Activated naive CD8-positive, alpha-beta T cell treated with anti-CD3 and anti-CD28 coated beads, Interleukin-2, amount 50 U/mL, for 16 hours (primary cell): ENCODE data around the gene DUSP15.
"Not testable (repeated sequence)": the region's sequence is repeated elsewhere in the genome, so short reads cannot be mapped to it uniquely, and the experiment has no call there.

ENCODE experiments used
- DNase-seq: peaks from one replicate; pipeline ENCODE4 v3.0.0-alpha.2; 2020; ENCODE audit warnings: low read depth, low spot score

DUSP15 gene, protein sequence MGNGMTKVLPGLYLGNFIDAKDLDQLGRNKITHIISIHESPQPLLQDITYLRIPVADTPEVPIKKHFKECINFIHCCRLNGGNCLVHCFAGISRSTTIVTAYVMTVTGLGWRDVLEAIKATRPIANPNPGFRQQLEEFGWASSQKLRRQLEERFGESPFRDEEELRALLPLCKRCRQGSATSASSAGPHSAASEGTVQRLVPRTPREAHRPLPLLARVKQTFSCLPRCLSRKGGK

DNA sequence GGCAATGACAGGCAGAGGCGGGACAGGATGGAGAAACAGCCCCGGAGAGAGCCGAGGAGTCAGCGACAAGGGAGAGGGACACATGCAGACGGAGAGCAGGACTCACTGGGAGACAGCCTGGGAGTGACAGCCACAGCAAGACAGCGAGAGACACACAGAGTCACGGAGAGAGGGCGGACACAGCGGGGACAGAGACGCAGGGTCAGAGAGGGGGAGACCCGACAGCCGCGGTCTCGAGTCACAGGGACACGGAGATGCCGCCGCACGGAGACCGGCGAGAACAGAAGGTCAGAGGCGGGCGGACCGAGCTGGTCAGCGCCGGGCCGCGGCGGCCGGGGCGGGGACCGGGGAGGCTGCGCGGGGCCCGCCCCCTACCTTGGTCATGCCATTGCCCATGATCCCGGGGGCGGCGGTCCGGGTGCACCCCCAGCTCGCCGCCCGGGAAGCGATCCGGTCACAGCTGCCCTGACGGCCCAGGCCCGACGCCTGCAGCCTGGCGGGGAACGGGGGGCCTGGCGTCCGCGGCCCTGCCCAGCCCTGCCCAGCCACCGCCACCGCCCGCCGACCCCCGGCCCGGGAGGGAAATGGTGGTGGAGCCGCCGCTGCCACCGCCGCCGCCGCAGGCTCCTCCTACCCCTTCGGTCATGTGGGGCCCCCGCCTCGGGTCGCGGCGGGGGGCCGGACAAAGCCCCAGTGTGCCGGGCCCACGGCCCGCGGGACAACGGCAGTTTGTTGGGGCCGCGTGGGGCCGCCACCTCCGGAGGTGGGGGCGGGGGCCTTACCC, at the start of gene DUSP15, which contains the start of gene TTLL9:
TSS of gene DUSP15 (minus strand) at position 586 of the 784 bp plus-strand sequence. CDS start at position 396, 190 bp downstream.
TSS of gene TTLL9 (plus strand) at position 693 of the 784 bp plus-strand sequence. CDS start 493 bp downstream, outside the sequence.
- no peak for DNase-seq

DNA sequence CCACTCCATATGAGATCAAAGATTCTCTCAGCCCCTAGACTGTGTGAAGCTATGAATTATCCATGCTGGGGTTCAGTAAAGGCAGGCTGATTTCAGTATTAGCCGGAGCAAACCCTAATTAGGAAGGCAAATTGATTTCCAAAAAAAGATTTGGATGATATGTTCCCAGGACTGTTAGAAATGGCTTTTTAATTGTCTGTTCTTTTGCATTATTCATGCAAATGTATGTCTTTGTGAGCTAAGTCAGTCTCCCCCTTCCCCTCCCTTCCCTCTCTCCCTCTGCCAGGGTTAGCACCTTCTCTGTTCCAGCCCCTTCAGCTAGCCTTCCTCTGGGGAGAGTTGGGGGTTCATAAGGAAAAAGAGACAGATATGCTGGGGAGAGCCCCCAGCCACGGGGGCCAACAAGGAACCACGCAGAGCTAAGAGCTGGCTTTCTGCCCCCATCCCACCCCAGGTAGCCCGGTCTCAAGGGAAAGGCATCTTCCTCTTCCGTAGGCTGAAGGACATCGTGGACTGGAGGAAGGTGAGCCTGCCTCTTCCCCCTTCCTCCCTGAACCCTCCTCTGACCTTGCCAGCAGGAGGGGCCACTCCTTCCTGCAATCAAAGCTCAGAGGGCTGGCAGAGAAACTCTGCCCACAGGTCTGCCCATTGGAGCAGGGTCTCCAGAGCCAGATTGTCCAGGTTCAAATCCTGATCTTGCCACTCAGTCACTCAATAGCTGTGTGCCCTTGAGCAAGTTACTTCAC, 49.3 kb upstream of the DUSP15 start:
- no peak for DNase-seq

DNA sequence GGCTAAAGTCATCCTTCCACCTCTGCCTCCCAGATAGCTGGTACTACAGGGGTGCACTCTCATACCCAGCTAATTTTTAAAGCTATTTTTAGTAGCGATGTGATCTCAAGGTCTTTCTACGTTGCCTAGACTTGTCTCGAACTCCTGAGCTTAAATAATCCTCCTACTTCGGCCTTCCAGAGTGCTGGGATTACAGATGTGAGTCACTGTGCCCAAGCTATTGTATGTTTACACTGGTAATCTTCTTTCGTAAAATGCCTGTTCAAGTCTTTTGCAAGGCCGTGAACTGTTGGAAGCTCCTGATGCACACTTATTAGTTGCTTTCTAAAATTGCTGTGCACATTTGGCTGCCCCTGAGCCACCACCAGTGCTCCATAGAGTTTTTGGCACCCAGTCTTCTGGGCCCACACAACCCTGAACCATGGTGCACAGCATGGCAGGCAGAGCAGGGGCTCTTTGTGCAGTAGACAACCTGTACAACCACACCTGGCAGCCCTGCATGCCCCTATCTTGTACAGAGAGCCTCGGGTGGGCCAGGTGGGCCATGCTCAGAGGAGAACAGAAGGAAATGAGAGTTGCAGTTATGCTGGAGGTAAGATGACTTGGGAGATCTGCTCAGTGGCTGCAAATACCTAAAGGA, 48.3 kb upstream of the DUSP15 start:
- no peak for DNase-seq

DNA sequence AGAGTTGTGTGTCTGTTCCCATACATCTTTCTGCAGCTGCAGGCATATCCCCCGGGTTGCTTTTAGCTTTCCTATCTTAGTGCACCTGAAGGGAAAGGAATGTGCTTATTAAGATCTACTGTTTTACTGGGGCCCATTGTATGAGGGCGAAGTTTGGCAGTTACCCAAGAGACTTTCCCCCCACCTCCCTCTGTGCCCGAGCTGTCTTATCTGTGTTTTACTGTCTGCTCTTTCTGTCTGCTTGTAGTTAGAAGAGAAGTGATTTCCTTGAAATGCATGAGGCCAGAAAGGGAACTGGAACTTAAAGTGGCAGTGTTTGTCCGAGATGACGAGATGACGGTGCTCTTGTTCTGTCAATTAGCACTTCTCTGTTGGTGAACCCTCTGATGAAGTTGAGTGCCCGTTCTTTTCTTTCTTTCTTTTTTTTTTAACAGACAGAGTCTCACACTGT, 47.7 kb upstream of the DUSP15 start:
- not testable (repeated sequence) for DNase-seq

DNA sequence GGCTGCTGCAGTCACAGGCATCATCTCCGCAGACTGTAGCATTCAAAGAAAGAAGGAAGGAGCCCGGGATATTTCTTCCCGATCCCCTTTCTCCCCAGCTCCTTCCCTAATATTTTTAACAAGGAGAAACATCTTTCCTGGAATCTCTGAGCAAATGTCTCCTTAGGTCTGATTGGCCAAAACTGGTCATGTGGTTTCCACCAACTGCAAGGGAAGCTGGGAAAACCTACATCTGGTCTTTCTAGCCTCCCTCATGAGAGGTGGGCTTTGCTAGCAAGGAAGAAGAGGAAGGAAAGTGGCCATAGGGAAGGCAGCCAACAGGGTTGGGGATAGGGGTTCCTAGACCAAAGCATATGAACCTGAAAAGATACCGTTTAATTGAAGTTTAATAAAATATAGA, 46.4 kb upstream of the DUSP15 start:
- DNase-seq: no peak

DNA sequence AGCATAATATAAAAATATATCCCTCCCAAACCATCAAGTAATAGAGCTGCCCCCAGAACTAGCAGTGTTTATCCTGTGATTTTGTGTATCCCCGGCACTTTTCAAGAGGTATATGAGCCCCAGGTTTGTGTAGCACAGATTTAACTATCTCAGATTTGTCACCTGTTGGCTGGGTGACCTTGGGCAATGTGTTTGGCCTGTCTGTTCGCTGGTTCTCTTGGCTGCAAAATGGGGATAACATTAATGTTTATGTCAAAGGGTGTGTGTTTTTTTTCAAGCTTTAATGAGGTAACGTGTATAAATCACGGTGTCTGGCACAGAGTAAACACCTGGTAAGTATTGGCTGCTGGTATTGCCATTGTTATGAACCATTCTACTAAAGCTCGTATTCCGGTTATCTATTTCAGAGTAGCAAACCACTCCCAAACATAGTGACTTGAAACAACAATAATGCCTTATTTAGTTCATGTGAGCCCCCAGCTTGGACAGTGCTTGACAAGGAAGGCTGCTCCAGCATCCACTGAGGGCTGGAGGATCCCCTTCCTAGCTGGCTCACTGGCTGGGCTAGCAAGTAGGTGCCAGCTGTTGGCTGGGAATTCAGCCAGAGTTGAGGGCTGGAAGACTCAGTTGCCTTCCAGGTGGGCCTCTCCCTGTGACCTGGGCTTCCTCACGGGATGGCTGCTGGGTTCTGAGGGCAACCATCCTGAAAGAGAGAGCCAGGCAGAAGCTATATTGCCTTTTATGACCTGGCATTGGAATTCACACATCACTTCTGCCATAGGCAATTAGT, 45.4 kb upstream of the DUSP15 start:
- DNase-seq: no peak

DNA sequence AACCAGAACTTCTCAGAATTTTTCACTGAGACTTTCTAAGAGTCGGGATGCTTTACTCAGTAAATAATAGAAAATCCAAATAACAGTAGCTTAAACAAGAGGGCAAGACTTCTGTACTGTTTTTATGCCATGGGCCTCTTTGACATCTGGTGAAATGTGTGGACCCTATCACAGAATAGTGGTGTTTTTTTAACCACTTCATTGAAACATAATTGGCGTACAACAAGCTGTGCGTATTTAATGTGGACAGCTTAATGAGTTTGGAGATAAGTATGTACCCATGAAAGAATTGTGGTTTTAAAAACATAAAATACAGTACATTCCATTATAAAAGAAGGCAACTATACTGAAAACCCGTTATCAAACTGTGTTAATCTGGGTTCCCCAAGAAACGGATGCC, 43.8 kb upstream of the DUSP15 start:
- no peak for DNase-seq

DNA sequence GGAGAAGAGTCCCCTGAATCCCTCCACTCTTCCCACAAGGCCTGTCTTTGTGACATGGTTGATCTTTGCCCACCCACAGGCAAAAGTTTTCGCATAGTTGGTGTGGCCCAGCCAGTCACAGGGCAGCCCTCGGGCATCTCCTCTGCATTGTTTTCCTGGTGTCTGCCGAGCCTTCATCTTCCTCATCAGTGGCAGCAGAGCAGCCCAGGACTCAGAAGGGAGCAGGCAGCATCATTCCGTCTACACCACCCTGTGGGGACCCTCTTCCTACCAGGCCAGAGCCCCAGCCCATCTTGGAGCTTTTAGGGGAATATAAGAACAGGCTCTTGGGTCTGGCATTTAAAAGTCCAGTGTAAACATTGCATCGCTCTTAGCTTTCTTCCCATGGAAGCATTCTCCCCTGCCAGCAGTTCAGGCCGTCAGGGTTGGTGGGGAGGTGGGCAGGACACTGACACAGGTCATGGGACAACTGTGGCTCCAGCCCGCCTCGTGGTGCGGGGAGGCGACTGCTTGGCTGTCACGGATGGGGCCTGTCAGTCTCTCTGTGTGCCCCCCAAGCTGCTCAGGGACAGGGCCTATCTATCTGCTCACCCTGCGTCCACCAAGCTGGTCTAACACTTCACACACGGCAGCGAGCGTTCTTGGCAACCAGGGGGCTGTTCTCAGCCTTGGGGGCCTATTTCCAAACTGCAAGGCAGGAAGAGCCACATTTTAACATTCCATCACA, 43.3 kb upstream of the DUSP15 start:
- DNase-seq: no peak

DNA sequence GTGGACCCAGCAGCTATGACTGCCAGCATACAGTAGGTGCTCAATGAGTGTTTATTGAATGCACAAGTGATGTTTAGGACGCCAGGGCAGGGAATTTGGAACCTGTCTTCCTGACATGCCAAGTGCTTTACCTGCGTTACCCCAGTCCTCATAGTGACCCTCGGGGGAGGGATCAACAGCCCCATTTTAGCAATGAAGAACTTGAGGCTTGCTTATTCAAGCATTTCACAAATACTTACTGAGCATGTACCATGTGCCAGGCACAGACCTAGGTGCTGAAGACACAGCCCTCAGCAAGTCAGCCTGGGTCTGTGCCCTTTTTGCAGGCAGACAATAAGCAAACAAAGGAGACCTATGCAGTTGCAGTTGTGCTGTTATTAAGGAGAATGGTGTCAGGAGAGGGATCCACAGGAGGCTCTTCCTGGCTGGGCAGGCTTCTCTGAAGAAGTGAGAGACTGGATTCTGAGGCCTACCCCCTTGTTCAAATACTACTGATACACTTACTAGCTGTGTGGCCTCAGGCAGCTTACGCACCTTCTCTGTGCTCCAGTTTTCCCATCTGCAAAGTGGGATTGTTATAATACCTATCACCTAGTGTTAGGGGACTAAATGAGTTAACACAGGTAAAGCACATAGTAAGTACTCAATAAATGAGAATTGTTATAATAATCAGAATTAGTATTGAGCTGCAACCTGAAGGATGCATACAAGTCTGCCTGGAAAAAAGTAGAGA, 39.9 kb upstream of the DUSP15 start:
- DNase-seq: no peak

DNA sequence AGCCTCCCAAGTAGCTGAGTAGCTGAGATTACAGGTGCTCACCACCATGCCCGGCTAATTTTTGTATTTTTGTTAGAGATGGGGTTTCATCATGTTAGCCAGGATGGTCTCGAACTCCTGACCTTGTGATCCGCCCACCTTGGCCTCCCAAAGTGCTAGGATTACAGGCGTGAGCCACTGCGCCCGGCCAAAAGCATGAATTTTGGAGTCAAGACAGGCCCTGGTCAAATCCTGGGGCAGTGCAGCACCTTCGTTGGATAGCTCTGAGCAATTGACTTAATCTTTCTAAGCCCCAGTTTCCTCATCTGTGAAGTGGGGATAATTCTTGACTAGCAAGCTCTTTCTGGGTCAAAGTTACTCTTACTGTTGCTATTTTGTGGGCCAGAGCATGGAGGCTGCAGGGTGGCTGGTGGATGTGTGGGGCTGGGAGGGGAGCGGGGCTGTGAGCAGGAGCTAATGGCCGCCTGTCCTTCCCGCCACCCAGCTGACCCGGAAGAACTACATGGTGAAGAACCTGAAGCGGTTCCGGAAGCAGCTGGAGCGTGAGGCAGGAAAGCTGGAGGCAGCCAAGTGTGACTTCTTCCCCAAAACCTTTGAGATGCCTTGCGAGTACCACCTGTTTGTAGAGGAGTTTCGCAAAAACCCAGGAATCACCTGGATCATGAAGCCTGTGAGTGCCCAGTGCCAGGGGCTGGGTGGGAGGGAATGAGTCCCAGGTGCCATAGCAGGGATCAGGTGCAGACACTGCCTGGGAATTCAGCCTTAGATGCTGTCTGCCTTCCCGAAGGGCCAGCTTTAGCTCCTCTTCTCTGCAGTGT, 39.1 kb upstream of the DUSP15 start:
- DNase-seq: no peak

DNA sequence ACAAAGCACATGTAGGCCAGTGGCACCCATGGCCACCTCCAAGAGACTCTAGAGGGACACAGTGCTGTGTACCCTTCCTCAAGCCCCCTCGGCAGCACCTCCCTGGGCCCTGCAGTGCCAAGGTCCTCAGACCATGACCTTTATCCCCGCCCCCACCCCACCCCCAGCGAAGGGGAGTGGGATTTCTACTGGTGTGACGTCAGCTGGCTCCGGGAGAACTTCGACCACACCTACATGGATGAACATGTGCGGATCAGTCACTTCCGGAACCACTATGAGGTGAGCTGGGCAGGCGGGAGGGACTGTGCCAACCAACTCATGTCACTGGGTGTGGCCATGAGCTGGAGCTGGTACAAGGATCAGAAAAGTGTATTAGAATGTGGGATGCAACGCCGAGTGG, 38.1 kb upstream of the DUSP15 start:
- DNase-seq: no peak

DNA sequence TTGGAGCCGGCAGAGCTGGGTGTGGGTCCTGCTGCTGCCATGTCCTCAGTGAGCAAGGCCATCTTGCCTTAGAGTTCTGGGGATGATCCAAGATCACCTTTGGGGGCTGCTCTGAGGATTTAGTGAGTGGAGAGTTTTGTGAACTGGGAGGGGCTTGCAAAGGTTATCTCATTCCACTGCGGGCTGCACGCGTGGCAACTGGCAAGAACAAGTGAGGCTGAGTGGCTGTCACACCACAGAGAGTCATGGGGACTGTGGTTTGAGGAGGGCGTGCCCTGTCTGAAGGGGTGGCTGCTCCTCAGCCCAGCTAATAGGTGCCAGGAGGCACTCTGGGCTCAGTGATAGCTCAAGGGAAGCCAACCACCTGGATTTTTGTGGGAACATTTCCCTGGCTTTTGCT, 37.7 kb upstream of the DUSP15 start:
- DNase-seq: no peak

DNA sequence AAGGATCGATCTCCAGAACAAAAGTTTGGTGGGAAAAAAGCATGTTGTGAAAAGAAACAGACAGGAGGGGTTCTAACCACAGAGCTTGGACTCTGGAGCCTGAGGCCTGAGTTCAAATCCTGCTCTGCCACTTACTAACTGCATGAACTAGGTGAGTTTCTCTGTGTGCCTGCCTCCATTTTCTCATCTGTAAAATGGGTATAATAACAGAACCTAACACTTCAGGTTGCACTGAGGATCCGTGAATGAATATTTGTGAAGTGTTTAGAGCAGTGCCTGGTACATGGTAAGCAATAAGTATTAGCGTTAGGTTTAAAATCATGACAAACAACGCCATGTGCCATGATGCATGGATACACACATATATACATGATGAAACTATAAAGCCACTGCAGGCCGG, 36.7 kb upstream of the DUSP15 start:
- DNase-seq: no peak

DNA sequence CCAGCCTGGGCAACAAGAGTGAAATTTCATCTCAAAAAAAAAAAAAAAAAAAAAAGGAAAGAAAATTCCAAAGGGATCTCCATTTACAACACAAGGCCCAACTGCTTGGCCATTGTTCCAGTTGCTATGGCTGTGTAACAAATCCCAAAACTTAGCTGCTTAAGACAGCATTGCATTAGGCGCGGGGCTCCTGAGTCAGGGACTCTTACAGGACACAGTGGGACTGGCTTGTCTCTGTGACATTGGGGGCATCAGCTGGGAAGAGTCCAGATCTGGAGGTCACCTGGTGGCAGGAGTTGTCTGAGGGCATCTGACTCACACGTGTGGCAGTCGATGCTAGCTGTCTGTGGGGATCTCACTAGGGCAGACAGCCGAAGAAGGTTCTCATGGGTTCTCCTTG, 35.7 kb upstream of the DUSP15 start:
- no peak for DNase-seq

DNA sequence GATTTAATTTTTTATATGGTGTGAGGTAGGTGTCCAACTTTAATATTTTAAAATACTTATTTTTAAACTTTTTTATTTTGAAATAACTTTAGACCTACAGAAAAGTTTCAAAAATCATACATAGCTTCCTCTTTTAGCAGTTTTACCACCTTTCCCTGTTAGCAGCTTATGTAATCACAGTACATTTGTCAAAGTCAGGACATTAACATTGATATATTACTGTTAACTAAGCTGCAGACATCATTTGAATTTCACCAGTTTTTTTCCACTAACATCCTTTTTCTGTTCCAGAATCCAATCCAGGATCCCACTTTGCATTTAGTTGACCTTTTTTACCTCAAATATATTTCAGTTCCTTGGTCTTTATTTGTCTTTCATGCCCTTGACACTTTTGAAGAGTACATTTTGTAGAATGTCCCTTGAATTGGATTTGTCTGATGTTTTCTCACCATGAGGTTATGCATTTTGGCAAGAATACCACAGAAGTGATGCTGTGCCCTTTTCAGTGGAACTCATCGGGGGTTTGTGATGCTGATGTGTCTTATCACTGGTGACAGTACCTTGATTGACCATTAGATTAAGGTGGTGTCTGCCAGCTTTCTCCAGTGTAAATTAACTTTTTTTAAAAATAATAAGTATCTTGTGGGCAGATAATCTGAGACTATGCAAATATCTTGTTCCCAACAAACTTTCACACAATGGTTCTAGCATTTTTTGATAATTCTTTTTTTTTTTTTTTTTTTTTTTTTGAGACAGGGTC, 33.5 kb upstream of the DUSP15 start:
- no peak for DNase-seq

DNA sequence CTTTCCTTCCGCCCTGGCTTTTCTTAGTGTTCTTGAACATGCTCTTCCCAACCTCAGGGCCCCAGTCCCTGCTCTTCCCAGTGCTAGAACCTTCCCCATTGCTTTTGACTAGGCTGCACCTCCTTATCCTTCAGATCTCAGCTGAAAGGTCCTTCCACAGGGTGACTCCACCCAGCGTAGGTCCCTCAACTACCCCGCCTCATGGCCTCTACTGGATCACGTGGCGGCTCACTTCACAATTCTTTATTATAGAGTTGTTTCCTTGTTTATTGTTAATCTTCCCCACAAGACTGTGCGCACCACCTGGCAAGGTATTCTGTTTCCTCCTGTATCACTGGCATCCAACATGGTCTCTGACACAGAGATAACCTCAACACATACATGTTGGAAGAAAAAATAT, 31.3 kb upstream of the DUSP15 start:
- DNase-seq: no peak

DNA sequence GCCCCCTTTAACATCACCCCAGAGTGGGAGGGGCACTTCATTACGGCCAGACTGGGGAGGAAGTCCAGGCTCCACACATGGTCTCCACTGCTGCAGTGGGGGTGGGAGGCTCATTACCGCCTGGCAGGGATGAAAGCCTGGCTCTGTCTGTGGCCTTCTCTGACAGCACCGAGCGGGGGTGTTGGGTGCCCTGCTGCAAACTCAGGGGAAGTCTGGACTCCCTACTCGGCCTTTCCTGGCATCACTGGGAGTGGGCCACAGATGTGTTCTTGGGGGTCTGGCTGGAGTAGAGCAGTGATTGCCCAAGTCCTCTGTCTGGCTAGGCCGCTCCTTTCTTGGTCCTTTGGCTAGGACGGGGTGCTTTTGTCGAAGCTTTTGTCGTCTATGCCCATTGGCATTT, 27.2 kb upstream of the DUSP15 start:
- DNase-seq: no peak

DNA sequence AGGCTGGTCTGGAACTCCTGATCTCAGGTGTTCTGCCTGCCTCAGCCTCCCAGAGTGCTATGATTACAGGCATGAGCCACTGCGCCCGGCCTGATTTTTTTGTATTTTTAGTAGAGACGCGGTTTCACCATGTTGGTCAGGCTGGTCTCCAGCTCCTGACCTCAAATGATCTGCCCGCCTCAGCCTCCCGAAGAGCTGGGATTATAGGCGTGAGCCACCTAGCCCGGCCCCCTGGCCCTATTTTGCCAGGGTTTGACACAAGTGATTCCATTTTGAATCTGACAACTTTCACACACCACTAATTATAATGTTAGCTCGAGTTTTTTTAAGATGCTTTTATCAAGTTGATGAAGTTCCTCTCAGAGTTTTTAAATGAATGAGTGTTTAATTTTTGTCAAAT, 25.7 kb upstream of the DUSP15 start:
- no peak for DNase-seq
